ENCODE data around the gene HSD11B1.
"Not testable (repeated sequence)": the region's sequence is repeated elsewhere in the genome, so short reads cannot be mapped to it uniquely, and the experiment has no call there.

The HSD11B1 gene

DNA sequence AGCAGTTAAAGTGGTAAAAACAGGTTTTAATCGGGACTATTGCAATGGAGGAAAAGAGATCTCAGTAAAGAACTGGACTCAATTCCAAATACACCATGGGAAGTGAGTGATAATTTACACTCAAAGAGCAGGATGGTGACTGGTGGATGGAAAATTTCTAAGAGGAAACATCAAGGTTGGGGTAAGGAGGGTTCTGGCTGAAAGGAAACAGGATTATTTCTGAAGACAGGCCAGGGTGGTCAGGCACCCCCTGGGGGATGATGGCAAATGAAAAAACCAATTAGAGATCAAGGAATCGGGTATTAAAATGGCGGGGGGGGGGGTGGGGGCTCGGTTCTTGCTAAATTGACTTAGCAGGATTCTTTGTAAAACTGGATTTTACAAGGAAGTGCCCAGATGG lies 12.3 kb upstream of the HSD11B1 start:
- no peak for DNase-seq

DNA sequence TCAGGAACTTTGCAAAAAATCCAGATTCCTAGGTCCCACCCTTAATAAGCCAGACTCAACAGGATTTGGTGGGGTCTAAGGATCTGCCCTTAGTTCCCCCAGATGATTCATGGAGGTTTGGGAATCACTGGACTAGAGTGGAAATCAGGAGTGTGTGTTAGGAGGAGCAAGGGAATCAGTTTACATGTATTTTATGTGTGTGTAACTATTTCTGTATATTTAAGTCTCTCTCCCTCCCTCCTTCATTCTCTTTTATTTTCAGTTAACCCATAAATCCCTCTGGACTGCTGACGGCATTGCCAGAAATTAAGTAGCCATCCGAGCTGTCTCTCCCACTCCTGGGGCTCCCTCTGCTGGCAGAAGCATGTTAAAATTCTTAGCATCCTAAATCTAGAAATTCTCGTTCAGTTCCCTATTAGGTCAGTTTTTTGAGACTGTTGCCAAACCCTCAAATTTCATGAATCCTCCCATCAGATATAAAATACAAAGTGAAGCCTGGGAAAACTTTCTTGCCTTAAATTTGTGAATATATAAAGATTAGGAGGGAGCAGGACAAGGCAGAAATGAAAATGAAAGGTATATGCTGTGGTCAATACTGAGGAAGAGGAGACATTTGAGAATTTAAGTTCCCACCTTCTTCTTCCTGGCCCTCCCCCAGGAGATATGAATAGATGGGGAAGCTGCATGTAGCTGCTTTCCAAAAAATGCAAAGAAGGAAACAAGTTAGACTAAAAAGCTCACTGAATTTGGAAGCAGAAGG lies 11.7 kb upstream of the HSD11B1 start:
- peak; percentile 67 for DNase-seq

DNA sequence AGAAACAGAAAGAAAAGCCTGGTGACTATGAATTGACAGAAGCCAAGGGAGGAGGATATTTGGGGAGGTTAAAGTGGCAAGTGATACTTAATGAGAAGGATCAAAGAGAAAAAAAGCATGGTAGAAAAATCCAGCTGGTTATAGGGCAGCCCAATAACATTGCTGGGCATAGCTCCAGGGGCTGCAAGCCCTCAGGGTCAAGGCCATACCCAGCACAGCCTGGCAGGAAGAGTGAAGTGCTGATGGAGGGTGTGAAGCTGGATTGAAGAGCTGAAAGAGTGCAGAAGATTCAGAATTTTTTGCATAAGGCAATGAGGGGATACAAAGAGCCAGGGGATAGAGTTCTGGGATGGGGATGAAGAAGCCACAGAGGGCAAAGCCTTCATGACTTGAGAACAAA lies 8.0 kb upstream of the HSD11B1 start:
- DNase-seq: no peak

DNA sequence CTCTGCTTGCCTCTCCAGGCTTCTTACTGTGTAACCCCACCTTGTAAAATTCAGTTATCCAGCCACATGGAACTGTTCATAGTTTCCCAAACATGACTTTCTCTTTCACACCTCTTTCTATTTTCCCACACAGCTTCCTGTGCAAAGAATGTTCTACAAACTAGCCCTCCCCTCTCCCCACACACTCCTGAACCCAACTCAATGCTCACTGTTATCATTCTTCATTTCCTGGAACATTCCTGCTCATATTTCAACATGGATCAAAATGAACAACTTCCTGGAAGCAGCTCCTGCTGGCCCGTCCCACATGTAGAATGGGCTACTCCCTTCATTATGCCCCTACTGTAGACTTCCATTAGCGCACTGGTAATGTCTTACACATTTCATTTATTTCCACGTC lies 7.5 kb upstream of the HSD11B1 start:
- no peak for DNase-seq

DNA sequence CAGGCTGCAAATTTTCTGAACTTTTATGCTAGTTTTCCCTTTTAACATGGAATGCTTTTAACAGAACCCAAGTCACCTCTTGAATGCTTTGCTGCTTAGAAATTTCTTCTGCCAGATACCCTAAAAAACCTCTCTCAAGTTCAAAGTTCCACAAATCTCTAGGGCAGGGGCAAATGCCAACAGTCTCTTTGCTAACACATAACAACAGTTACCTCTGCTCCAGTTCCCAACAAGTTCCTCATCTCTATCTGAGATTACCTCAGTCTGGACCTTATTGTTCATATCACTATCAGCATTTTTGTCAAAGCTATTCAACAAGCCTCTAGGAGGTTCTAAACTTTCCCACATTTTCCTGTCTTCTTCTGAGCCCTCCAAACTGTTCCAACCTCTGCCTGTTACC lies 4.0 kb upstream of the HSD11B1 start:
- not testable (repeated sequence) for DNase-seq

DNA sequence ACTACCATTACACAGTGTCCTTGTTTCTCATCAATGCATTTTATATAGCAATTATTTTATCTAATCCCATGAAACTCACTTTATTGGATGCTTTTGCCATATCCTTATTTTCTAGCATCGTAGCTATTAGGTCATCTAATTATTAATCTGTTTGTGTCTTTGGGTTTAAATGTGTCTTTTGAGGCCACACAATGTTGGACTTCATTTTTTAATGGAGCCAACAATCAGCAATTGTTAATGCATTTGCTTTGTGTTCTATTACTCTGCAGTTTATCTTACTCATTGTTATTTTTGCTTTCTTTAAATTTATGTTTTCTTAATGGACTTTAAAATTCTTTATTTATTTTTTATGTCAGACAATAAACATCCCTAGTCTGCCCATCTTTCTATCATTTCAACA lies 1.8 kb upstream of the HSD11B1 start:
- DNase-seq: no peak

DNA sequence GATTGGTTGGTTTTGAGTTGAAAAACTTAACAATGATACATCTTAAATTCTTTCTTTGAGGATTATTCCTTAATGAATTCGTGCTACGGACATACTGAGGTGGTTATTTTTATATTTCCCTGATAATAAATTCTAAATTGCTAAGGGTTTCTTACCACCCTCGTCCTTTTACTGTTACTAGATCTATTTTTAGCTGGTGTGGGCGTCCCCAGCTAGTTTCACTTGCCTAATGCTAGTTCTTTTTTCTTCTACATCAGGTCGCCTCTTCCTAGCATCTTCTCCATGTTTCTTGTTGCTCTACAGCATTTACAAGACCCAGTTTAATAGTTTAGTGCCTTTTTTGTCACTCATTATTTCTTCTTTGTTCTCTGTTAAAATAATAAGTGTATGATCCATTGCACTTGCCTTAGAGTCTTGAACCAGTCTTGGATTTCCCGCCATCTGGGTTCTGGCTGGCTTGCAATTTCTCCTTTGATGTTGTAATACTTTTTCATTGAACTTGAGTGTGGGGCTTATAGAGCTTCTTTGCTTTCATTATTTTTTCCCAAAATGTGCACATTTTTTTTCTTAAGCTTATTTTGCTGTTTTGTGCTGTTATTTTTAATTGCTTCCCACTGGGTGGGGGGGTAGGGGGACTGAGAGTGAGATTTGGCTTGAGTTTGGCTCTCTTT lies 677 bp upstream of the HSD11B1 start:
- no peak for DNase-seq

DNA sequence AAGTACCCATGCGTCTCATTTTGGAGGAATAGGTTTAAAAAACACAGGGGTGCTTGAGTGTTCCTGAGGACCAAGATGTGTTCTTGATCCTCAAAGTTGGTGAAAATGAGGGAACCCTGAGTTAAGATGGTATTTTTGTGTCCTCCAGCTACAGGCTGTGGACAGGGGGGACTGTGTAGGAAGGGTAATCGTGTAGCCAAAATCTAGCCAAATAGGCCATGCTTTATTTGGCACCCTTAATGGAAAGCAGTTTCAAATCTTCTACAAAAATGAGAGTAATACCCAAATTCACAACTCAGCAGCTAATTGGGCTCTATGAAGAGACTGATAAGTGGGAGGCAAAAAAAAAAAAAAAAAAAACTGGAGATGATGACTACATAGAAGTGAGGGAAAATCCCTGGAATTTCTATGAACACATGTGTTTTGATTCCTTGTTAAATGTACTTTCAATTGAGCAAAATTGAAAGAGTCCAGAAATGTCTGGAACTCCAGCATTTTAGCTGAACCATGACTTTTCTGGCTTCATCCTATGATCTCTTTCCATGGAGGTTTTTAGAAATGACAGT lies 470 bp downstream of the HSD11B1 start:
- DNase-seq: no peak

DNA sequence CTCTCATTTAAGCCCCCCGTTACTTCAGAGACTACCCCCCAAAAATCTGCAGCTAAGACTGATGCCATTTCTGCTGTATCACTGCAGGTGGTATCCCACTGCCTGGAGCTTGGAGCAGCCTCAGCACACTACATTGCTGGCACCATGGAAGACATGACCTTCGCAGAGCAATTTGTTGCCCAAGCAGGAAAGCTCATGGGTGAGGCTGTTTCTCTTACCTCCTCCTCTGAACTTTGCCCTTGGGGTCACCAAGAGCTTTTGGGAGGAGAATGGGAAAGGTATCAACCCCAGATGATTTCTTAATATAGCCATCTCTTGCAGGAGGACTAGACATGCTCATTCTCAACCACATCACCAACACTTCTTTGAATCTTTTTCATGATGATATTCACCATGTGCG lies 2.0 kb downstream of the HSD11B1 start:
- no peak for DNase-seq

DNA sequence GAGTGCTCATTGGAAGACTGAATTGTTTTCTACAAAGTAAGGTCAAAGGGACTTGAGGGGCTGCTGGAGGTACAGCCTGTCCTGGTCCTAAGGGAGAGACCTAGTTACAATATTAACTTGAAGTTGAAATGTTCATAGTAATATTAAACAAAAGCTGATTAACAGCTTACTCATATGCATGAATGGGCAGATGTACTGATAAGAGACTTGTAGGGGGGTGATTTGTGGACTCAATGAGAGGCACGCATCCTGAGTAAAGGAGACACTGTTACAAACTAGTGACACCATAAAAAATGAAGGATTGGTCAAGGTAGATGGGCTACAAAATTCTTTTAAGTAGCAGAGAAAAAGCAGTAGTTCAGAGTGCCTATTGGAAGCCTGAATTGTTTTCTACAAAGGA lies 2.7 kb downstream of the HSD11B1 start:
- DNase-seq: no peak

DNA sequence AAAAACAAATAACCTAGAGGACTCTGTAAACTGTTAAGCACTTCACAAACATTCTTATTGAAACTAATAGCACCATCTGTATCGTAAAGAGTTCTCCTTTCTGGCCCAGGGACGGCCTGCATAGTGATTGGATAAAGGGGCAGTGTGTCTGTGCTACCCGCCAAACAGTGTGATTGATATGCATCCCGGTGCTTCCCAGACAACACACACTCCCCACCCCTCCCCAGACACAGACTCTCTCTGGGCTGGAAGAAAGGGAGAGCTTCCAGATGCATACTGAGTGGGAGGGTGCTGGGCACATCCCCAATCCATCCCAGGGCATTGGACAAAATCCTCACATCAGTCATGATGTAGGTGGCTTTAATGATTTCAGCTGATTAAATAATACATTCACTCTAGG lies 3.7 kb downstream of the HSD11B1 start:
- DNase-seq: no peak

DNA sequence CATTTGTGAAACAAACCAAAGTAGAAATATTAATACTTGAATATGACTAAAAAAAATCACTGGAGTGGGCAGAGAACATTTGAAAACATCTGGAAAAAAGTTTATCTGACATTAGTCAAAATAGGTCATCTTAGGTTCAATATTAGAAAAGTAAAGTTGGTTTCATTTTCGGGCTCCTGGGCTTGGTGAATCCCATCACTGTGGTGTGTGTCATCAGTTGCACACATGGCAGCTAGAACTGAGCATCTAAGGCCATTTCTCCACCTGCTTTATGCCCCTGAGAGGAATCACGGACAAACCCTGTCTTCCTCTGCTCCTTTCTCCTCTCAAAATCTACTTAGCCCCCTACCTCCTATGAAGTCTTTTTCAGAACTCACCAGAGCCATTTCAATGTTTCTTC lies 5.4 kb downstream of the HSD11B1 start:
- no peak for DNase-seq

DNA sequence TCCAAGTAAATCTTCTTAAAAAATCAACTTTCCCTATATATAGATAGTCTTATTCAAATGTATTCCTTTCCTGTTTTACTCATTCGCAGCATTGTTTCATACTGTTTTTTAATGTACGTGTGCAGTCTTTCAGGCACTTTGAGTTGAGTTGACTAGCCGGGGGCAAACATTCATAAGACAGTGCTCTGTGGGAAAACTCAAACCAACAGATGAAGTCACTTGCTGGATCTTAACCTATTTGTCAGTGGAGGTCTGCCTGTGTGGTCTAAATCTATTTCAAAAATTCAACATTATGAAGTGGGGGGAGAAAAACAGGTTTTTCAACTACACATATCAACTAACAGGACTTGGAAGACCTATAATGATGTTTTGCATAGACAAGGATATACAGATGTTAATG lies 6.2 kb downstream of the HSD11B1 start:
- DNase-seq: no peak

DNA sequence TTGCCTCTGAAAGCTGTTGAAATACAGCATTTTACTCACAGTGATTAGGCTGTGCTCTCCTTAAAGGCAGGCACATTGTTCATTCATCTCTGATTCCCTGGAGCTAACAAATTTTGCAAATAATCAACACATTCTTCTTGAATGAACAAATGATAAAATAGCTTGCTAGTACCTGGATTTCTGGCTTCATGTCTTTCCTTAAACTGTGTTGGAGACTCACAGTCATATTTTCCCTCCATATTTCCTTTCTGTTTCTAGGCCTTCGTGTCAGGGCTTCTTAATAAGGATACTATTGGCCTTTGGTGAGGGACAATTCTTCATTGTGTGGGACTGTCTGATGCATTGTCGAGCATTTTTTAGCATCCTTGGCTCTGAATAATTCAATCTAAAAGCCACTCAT lies 9.7 kb downstream of the HSD11B1 start:
- DNase-seq: no peak

DNA sequence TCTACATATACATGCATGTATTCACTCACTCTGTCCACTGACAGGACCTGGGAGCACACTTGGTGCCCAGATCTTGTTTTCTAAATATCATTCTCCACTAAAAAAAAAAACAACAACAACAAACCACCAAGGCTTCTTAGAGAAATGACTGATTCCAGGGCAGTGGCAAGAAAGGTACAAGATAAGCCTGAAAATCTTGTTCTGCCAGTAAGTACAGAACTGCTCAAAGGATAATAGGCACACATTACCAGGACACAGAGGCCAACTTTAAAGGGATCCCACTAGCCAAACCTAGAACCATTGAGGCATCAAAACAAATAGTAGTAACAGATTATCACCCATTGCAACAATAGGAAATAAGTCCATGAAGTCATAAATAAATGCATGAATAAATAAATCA lies 10.7 kb downstream of the HSD11B1 start:
- no peak for DNase-seq

DNA sequence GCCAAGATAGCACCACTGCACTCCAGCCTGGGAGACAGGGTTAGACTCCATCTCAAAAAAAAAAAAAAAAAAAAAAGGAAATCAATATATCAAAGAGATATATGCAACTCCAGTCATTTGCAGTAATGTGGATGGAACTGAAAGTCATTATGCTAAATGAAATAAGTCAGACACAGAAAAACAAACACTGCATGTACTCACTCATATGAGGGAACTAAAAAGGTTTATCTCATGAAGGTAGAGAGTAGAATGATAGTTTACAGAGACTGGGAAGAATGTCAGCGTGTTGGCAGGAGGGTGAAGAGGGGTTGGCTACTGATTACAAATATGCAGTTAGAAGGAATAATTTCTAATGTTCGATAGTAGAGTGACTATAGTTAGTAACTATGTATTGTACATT lies 13.2 kb downstream of the HSD11B1 start:
- DNase-seq: no peak

DNA sequence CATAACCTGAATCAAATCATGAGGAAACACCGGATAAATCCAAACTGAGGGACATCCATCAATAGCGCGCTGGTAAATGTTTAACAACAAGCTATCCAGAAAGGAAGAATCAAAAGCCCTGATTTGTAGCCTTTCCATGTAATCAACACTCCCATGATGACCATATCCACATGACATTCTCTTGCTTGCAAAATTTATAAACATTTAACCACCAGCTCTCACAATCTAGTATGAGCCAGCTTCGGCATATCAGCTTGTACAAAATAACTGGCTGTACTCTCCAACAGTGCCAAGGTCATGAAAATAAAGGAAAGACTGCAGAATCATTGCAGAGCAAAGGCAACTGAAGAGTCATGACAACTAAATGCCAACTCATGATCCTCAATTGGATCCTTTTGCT lies 15.7 kb downstream of the HSD11B1 start:
- no peak for DNase-seq

DNA sequence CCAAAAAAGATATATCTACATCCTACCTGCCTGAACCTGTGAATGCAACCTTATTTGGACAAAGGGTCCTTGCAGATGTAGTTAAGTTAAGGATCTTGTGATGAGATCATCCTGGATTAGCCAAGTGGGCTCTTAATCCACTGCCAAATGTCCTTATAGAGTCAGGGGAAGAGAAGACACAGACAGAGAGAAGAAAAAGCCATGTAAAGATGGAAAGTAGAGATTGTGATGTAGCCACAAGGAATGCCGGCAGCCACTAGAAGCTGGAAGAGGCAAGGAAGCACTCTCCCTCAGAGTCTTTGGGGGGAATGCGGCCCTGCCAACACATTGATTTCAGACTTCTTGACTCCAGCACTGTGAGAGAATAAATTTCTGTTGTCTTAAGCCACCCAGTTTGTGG lies 16.2 kb downstream of the HSD11B1 start:
- no peak for DNase-seq

DNA sequence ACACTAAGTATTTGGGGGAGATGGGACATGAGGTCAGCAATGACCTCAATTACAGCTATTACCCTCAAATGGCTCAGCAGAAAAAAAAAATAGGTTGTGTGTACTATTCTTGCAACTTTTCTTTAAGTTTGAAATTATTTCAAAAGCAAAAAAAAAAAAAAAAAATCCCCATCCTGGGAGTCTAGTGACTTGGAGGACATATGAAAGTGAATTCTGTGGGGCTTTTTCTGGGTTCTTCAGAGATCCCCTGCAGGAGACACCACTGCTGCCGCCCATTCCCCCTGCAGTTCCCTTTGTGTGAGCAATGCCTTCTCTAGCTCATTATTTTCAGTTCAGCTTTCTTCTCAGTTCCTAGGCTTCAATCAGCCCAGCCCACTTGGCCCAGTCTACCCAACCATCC lies 16.7 kb downstream of the HSD11B1 start:
- DNase-seq: no peak

DNA sequence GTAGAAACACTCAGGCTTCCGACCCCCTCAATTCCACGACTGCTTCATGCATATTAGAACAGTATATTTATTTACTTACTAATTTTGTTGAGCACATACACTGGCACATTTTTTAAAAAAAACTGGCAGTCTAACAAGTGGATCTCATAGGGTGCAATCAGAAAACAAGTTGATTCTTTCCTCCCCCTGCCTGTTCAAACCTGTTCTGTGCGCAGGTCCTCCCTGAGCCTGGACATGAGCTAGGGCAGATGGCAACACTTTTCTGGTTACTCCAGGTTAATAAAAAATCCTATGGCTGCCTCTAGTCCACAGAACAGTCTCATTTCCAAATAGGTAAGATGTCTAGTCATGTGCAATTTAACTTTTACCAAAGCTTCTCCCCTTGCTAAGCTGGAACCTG lies 18.6 kb downstream of the HSD11B1 start:
- DNase-seq: no peak

DNA sequence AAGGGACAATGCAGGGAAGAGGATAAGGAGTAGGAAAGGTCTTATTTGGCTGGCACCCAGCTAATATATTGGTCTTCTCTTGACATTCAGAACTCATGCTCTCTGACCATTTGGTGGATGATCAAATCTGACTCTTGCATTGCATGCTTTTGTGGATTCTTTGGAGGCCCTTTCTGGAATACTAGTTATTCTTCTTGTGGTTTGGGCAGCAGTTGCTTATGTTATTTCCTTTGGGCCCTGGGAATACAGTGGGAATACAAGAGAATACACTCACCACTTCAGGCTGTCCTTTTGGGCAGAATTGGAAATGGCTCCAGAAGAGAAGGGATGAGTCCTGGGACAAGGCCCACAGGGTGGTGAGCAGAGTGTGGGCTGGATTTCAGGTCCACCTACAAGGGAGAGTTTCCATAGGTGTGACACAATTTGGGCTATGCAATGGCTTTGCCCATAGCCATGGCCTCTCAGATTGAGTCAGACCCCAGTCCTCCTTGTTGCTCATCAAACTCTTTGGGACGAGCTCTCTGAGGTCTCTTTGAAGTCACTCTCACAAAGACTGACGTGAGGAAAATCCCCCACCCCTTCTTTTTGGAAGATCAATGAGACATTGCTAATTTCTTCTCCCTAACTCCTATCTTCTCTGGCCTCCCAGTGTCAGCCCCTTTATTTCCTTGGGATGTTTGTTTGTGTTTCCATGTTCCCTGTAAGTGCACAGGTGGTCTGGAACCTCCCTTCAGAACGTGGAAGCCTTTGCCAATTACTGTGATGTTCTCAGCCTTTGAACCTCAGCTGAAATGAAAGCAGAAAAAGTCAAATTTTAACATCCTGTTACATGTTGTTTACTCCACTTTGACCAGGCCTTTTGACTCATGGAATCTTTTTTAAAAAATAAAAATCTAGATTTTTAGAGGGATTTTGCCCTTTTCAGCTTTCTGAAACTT lies 19.4 kb downstream of the HSD11B1 start:
- DNase-seq: no peak

DNA sequence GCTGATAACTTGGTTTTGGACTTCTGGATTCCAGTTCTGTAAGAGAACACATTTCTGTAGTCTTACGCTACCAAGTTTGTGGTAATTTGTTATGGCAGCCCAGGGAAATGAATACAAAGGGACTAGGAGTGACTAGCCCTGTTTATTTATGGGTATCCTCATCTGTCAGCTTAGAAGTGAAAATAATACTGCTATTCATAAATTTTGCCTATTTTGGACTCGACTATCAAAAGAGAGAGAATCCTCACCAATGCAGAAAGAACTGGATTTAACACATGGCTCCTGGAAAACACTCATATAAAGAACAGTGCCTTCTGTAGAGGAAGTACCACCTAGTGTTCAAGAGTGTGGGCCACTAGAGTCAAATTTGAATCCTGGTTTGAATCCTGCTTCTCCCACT lies 22.6 kb downstream of the HSD11B1 start:
- DNase-seq: no peak

DNA sequence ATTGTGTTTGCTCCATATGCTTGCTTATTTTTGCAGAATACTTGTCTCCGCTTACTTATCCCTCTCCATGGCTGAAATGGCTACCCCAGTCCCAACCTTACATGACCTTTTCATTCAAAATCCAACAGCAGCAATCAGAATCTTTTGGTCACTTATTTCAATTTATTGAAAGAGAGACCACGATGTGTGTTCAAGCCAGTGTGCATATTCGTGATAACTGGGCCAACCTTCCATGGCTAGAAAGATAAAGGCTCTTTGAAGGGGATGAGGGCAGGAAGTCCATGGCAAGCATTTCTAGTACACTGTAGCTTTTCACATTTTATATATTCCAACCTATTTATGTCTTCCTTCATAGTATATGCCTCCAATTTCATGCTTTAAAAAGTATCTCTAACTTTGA lies 23.1 kb downstream of the HSD11B1 start:
- DNase-seq: no peak

DNA sequence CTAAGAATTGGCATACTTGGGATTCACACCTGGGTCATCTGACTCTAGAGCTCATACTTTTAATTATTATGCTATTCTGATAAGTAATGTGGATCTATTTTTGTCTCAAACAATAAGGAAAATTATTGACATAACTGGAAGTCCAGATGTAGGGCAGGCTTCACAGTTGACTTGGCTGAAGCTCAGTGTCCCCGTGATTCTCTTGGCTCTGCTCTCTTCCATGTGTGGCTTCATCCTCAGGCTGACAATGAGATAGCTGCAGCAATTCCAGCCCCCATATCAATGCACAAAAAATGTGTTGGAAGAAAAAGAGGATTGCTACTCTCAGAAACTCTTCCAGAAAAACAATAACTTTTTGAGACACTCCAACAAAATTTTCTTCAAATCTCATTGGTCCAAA lies 23.8 kb downstream of the HSD11B1 start:
- DNase-seq: no peak
